ENCODE data around the gene ARHGAP27.

ARHGAP27 gene

GRCh38 chr17:45429339-45430005, 3.2 kb downstream of the ARHGAP27 start:
- no peak for DNase-seq

GRCh38 chr17:45428931-45429338, 3.7 kb downstream of the ARHGAP27 start:
- no peak for DNase-seq

- DNase-seq, result peak; percentile 88
Observed at GRCh38 chr17:45428050-45428617, 4.5 kb downstream of the ARHGAP27 start.

- DNase-seq, result no peak
Observed at GRCh38 chr17:45427181-45427835, 5.4 kb downstream of the ARHGAP27 start.

GRCh38 chr17:45426561-45426960, 6.1 kb downstream of the ARHGAP27 start:
- no peak for DNase-seq

- DNase-seq, result no peak
Observed at GRCh38 chr17:45425984-45426413, 6.7 kb downstream of the ARHGAP27 start.

DNA sequence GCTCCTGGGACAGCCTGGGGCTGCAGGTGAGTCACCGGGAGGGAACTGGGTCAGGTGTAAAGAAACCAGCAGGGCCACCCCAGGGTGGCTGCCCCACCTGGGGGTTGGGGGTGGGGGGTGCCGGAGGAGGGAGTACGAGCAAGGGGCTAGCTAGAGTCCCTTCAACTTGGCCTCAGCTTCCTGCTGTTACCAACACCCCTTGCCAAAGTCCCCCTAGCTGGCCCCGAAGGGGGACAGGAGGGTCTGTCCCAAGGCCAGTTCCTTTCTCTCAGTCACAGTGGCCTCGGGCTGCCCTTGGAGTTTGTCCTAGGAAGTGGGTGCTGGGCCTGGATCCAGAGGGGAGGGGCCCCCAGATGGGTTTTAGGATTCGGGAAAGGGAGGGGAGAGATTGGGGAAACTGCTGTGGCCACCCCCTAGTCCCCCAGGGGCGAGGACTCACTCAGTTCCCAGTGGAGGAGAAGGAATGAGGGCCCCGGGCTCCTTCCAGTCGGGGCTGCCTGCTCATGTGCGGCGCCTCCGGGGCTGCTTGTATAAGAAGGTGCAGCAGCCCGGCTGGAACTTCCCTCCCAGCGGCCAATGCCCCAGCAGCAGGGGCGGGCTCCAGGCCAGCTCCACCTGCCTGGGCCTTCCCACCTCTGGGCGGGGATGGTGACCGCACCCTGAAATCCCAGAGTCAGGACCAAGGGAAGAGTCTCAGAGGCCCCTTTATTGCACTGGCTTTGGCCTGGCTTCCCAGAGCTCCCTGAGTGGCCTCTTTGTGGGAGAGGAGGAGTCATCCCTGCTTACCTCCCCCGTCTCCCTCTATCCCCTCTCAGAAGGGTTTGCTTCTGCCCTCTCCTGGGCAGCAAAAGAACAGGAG, 7.3 kb downstream of the ARHGAP27 start:
- DNase-seq, result peak; percentile 78

- DNase-seq, result no peak
Observed at GRCh38 chr17:45424769-45425124, 7.9 kb downstream of the ARHGAP27 start.

DNA sequence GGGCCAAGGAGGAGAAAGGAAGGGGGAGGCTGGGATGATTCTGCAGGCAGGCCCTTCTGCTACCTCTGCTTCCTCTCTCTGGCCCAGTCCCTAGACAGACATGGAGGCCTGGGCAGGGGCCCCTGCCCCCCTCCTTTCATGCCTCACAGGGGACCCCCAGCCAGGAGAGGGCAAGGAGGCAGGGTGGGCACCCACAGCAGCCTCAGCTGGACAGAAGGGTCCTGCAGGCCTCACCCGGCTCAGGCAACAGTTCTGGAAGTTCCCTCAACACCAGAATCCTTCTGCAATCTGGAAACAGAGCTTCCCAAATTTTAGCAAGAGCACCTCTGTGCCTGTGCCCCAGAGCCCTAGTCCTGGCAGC, 8.7 kb downstream of the ARHGAP27 start:
- DNase-seq, result no peak

DNA sequence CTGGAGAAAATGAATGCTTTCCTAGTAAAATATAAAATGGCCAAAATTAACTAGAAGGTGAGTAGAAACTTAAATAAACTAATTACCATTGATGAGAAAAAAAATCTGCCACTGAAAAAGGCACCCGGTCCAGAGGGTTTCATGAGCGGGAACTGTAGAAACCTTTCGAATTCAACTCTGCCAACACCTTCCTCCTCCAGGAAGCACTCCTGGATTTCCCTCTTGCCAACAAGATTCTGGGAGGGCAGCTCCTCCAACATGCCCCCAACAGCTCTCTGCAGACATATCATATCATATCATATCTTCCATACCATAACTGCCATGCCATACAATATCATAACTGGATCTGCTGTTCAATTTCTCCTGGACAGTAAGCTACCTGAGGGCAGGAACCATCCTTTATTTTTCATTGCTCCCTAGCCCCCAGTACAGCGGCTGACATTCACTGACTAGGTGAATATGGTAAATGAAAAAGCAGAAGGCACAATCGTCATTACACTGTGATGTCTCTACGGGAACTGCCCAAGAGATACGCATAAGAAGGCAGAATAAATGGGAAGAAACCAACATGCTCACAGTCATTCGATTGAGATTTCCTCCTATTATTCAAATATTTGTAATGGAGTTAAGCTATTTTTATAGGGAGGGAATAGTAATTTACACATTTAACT, 9.2 kb downstream of the ARHGAP27 start:
- no peak for DNase-seq

- no peak for DNase-seq
Observed at GRCh38 chr17:45414990-45415881, 17.4 kb downstream of the ARHGAP27 start.

DNA sequence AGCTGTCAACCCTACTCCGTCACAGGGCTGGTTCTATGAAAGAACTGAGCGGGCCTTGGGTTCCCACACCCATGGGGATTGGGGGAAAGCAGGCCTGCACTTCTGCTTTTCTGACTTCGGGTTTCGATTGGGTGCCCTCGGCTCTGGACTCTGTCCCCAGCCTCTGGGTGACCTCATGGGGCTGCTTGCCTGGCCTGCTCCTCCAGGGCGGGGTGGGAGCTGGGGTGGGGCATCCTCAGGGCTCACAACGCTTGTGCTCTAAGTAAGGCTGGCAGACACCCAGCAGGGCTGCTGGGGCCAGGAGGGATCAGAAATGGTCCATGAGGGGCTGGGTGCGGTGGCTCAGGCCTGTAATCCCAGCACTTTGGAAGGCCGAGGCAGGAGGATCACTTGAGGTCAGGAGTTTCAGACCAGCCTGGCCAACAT, 19.2 kb downstream of the ARHGAP27 start:
- DNase-seq, result peak; percentile 10

- DNase-seq, result no peak
Observed at GRCh38 chr17:45411348-45412105, 21.1 kb downstream of the ARHGAP27 start.

- peak; percentile 71 for DNase-seq
Observed at GRCh38 chr17:45410144-45411091, 22.3 kb downstream of the ARHGAP27 start.

GRCh38 chr17:45409659-45410076, 23.0 kb downstream of the ARHGAP27 start:
- DNase-seq, result no peak

GRCh38 chr17:45408611-45409421, 23.9 kb downstream of the ARHGAP27 start:
- DNase-seq, result no peak

DNA sequence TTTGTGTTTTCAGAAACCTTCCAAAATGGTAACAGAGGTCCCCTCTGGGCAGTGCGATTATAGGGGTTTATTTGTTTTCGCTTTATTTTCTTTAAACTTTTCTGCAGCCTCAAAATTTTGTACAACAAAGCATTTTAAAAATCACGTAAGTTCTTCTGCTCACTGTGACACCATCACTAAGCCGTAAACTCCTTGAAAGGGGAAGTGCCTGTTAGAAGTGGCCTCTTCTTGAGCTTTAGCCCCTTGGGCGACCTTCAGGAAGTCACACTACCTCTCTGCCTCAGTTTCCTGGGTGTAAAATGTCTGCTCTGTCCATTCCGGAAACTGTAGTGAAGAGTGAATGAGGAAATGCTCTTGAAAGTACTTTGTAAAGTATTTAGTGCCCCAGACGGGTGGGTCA, 26.6 kb downstream of the ARHGAP27 start:
- DNase-seq, result no peak

GRCh38 chr17:45405250-45406086, 27.2 kb downstream of the ARHGAP27 start:
- no peak for DNase-seq
